Dermis blood vessel endothelial cell (primary cell): ENCODE measurements around the gene CIB4. TPM values are rescaled to one million over a fixed set of nuclear protein-coding genes. Genes with fewer than 3 reads are reported as not detected.

Source experiments
- DNase-seq: peaks from one replicate; pipeline ENCODE4 v3.0.0; 2010
- total RNA-seq: library from RNA; depleted of rRNA; stranded (reverse); fragments of >200 nt; gene quantifications from 2 replicates; pipeline ENCODE4 v1.2.3, GENCODE V29; 2014

The CIB4 gene
- total RNA-seq, 1 donor from 2014 or later: not detected

- DNase-seq: peak; percentile 3
Measured at GRCh38 chr2:26640331-26640745, 828 bp downstream of the CIB4 start.

- DNase-seq: no peak
Measured at GRCh38 chr2:26639685-26640243, 1.4 kb downstream of the CIB4 start.

GRCh38 chr2:26637811-26638310 is 3.3 kb downstream of the CIB4 start:
- no peak for DNase-seq

GRCh38 chr2:26636935-26637334 is 4.2 kb downstream of the CIB4 start:
- no peak for DNase-seq

- no peak for DNase-seq
Measured at GRCh38 chr2:26635401-26635800, 5.8 kb downstream of the CIB4 start.

GRCh38 chr2:26634636-26635230 is 6.4 kb downstream of the CIB4 start:
- no peak for DNase-seq

GRCh38 chr2:26633993-26634595 is 7.1 kb downstream of the CIB4 start:
- DNase-seq: no peak

GRCh38 chr2:26633351-26633945 is 7.7 kb downstream of the CIB4 start:
- no peak for DNase-seq

- DNase-seq: no peak
Measured at GRCh38 chr2:26632624-26633185, 8.5 kb downstream of the CIB4 start.

- no peak for DNase-seq
Measured at GRCh38 chr2:26631401-26632170, 9.6 kb downstream of the CIB4 start.

GRCh38 chr2:26630669-26631360 is 10.4 kb downstream of the CIB4 start:
- DNase-seq: no peak

GRCh38 chr2:26630235-26630634 is 10.9 kb downstream of the CIB4 start:
- DNase-seq: no peak

GRCh38 chr2:26629751-26630150 is 11.4 kb downstream of the CIB4 start:
- no peak for DNase-seq

- DNase-seq: no peak
Measured at GRCh38 chr2:26629346-26629630, 11.9 kb downstream of the CIB4 start.

GRCh38 chr2:26628561-26629345 is 12.4 kb downstream of the CIB4 start:
- DNase-seq: no peak

GRCh38 chr2:26627350-26628105 is 13.6 kb downstream of the CIB4 start:
- DNase-seq: no peak

GRCh38 chr2:26626606-26627005 is 14.6 kb downstream of the CIB4 start:
- no peak for DNase-seq

GRCh38 chr2:26623541-26624495 is 17.3 kb downstream of the CIB4 start:
- DNase-seq: no peak

- DNase-seq: no peak
Measured at GRCh38 chr2:26621469-26622199, 19.5 kb downstream of the CIB4 start.
